Uterus (tissue), 2 donors: ENCODE data around the gene TLE1.

Source experiments
- POLR2A ChIP-seq, 2 donors: fragments of 450-650 bp; IDR thresholded peaks; one replicate each; pipeline ENCODE4 v1.6.1; 2016; ENCODE audit warnings: antibody characterized with exemption in 2 of 2, mild to moderate bottlenecking in 1 of 2, moderate library complexity in 1 of 2
- TF ChIP-seq, protein P1 (sequence below), 4 experiments: fragments of 200-600 bp in 2 of 4; fragments of 450-650 bp in 2 of 4; sonication (generic) in 2 of 4; IDR thresholded peaks; one replicate each; pipeline ENCODE4 v1.5.1; 2016 to 2019; ENCODE audit warnings: antibody characterized with exemption in 4 of 4, mild to moderate bottlenecking in 2 of 4, moderate library complexity in 1 of 4

DNA sequence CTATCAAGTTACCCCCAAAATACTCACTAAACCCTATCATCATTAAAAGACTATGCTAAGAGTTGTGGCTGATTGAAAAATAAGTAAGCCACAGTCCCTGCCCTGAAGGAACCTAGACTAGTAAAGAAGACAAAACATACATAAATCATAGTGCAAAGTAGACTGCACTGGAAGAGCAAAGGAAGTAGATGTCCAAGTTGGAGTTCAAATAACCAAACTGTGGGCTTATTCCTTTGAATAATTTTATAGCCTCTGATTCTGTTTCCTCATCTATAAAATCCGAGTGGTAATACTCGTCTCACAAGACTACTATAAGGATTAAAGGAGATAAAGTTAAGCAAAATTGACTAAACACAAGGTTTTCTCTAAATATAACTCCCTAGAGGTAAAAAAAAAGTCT is 140.4 kb downstream of the TLE1 start:
- TF ChIP-seq, protein P1, sequence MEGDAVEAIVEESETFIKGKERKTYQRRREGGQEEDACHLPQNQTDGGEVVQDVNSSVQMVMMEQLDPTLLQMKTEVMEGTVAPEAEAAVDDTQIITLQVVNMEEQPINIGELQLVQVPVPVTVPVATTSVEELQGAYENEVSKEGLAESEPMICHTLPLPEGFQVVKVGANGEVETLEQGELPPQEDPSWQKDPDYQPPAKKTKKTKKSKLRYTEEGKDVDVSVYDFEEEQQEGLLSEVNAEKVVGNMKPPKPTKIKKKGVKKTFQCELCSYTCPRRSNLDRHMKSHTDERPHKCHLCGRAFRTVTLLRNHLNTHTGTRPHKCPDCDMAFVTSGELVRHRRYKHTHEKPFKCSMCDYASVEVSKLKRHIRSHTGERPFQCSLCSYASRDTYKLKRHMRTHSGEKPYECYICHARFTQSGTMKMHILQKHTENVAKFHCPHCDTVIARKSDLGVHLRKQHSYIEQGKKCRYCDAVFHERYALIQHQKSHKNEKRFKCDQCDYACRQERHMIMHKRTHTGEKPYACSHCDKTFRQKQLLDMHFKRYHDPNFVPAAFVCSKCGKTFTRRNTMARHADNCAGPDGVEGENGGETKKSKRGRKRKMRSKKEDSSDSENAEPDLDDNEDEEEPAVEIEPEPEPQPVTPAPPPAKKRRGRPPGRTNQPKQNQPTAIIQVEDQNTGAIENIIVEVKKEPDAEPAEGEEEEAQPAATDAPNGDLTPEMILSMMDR (IDR thresholded peaks at IDR 0.05), result no peak
- TF ChIP-seq POLR2A (IDR thresholded peaks at IDR 0.05), result no peak
